ENCODE results near the gene RPL18A. TPM values are rescaled to one million over a fixed set of nuclear protein-coding genes. Genes with fewer than 3 reads are reported as not detected.

The RPL18A gene
- total RNA-seq, 1 donor from 2014 or later, result 1,909 TPM

DNA sequence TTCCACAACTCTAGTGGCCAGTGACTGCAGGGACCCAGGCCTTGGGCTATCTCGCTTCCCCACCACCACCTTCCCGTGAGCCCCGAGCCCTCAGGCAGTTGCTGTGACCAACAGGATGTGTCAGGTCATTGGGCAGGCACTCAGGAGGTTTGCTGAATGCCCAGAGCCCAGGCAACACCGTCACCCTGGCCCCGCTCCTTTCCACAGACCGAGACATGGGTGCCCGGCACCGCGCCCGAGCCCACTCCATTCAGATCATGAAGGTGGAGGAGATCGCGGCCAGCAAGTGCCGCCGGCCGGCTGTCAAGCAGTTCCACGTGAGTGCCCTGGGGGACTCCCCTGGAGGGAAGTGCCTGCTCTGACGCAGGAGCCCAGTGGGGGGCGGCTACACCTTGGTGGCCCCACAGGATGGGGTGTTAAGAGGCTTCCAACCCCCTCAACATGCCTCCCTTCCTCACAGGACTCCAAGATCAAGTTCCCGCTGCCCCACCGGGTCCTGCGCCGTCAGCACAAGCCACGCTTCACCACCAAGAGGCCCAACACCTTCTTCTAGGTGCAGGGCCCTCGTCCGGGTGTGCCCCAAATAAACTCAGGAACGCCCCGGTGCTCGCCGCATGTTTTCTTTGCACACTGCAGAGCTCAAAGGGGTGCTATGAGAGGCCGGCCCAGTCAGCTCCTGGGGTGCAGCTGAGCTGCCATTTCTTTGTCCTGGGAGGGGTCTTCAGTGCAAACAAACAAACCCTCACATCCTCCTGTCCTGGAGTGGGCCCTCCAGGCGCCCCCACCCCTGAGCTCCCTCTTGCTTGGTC, 3.2 kb downstream of the RPL18A start:
- TF ChIP-seq EZH2 (IDR thresholded peaks at IDR 0.05; ENCODE audit: insufficient read depth, low read length), result no peak
- TF ChIP-seq, protein P1, sequence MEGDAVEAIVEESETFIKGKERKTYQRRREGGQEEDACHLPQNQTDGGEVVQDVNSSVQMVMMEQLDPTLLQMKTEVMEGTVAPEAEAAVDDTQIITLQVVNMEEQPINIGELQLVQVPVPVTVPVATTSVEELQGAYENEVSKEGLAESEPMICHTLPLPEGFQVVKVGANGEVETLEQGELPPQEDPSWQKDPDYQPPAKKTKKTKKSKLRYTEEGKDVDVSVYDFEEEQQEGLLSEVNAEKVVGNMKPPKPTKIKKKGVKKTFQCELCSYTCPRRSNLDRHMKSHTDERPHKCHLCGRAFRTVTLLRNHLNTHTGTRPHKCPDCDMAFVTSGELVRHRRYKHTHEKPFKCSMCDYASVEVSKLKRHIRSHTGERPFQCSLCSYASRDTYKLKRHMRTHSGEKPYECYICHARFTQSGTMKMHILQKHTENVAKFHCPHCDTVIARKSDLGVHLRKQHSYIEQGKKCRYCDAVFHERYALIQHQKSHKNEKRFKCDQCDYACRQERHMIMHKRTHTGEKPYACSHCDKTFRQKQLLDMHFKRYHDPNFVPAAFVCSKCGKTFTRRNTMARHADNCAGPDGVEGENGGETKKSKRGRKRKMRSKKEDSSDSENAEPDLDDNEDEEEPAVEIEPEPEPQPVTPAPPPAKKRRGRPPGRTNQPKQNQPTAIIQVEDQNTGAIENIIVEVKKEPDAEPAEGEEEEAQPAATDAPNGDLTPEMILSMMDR (IDR thresholded peaks at IDR 0.05; ENCODE audit: insufficient read depth, low read depth, low read length), result no peak
- Mint-ChIP-seq H3K27ac (ENCODE audit: unreplicated experiment) (peak overlapping the region; percentile 78), H3K9me3 (ENCODE audit: unreplicated experiment) (no peaks in the 10 kb centered on the region), H3K36me3 (ENCODE audit: low read depth, unreplicated experiment) (peaks cover 31% of the 10 kb centered on the region), H3K4me3 (ENCODE audit: unreplicated experiment) (peak overlapping the region; percentile 99), H3K27me3 (ENCODE audit: low read depth, unreplicated experiment) (peaks cover 1% of the 10 kb centered on the region), H3K4me1 (ENCODE audit: low read depth, unreplicated experiment) (peaks cover 16% of the 10 kb centered on the region)
- Histone ChIP-seq H3K27me3 (ENCODE audit: insufficient read depth, low read length) (no peaks in the 10 kb centered on the region), H3K79me2 (ENCODE audit: insufficient read depth, low read length) (peaks cover 36% of the 10 kb centered on the region), H3K4me2 (ENCODE audit: low read length) (peak overlapping the region; percentile 98), H3K4me3 (ENCODE audit: insufficient read depth, low read depth, low read length) (no peak overlapping the region), H3K9me3 (ENCODE audit: insufficient read depth, low read depth, low read length) (no peaks in the 10 kb centered on the region), H2AFZ (ENCODE audit: low read depth, low read length) (no peak overlapping the region), H3K9ac (ENCODE audit: low read length) (peak overlapping the region; percentile 99), H3K4me1 (ENCODE audit: insufficient read depth, low read length) (peaks cover 16% of the 10 kb centered on the region), H3K27ac (ENCODE audit: low read depth, low read length) (no peak overlapping the region), H3K36me3 (ENCODE audit: insufficient read depth, low read length) (peaks cover 28% of the 10 kb centered on the region), H4K20me1 (ENCODE audit: insufficient read depth, low read length) (peaks cover 71% of the 10 kb centered on the region)
- FAIRE-seq (no peak), DNase-seq (ENCODE audit: low read depth) (no peak)

DNA sequence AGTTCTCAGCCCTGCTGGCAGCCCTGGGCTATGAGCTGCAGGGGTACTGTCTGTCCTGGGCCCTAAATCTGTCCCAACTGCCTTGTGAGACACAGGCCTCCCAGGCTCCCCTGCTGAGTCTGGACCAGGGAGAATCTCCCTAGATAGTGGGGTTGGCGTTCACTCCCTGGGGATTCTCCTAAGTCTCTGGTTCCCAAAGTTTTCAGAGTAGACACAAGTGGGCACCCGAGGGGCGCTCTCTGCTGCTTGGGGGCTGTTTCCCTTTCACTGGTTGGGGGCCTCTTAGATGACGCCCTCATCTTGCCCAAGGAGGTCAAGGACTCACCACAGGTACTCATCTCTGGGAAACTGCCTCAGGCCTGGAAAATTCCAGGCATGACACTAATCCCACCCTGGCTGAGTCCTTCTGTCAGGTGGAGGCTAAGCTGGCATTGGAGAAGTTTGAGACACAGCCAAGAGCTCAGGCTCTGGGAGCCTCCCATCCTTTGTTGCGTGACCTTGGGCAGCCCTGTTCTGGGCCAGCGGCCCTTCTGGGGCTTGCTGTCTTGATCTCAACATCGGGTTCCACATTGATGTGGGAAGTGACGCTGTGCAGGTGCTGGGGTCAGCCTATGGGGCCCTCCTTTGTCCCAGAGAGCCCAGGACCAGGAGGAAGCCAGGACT, 3.9 kb downstream of the RPL18A start:
- Histone ChIP-seq H3K9me3 (ENCODE audit: insufficient read depth, low read depth, low read length) (no peaks in the 10 kb centered on the region), H3K79me2 (ENCODE audit: insufficient read depth, low read length) (peaks cover 36% of the 10 kb centered on the region), H3K4me2 (ENCODE audit: low read length) (no peak overlapping the region), H3K9ac (ENCODE audit: low read length) (no peak overlapping the region), H3K4me3 (ENCODE audit: insufficient read depth, low read depth, low read length) (no peak overlapping the region), H3K36me3 (ENCODE audit: insufficient read depth, low read length) (peaks cover 28% of the 10 kb centered on the region), H3K4me1 (ENCODE audit: insufficient read depth, low read length) (peaks cover 16% of the 10 kb centered on the region), H2AFZ (ENCODE audit: low read depth, low read length) (no peak overlapping the region), H3K27me3 (ENCODE audit: insufficient read depth, low read length) (peaks cover 5% of the 10 kb centered on the region), H4K20me1 (ENCODE audit: insufficient read depth, low read length) (peaks cover 71% of the 10 kb centered on the region), H3K27ac (ENCODE audit: low read depth, low read length) (no peak overlapping the region)
- Mint-ChIP-seq H3K27me3 (ENCODE audit: low read depth, unreplicated experiment) (peaks cover 4% of the 10 kb centered on the region), H3K9me3 (ENCODE audit: unreplicated experiment) (no peaks in the 10 kb centered on the region), H3K4me1 (ENCODE audit: low read depth, unreplicated experiment) (peaks cover 16% of the 10 kb centered on the region), H3K27ac (ENCODE audit: unreplicated experiment) (no peak overlapping the region), H3K36me3 (ENCODE audit: low read depth, unreplicated experiment) (peaks cover 31% of the 10 kb centered on the region), H3K4me3 (ENCODE audit: unreplicated experiment) (no peak overlapping the region)
- no peak for TF ChIP-seq EZH2 (IDR thresholded peaks at IDR 0.05; ENCODE audit: insufficient read depth, low read length)
- TF ChIP-seq, protein P1 (IDR thresholded peaks at IDR 0.05; ENCODE audit: insufficient read depth, low read depth, low read length), result no peak
- no peak for FAIRE-seq
- DNase-seq (ENCODE audit: low read depth), result no peak

Measured in astrocyte (in vitro differentiated cells and primary cell).